Hematopoietic multipotent progenitor cell treated with erythropoietin and hydrocortisone succinate and interleukin-3 and kit ligand, for 8 days (in vitro differentiated cells): ENCODE data around the gene SERPINC1.
"Not testable (repeated sequence)": the region's sequence is repeated elsewhere in the genome, so short reads cannot be mapped to it uniquely, and the experiment has no call there.

Experiments used
- DNase-seq: peaks from one replicate; pipeline ENCODE4 v3.0.0-alpha.2; 2015

Gene SERPINC1

DNA sequence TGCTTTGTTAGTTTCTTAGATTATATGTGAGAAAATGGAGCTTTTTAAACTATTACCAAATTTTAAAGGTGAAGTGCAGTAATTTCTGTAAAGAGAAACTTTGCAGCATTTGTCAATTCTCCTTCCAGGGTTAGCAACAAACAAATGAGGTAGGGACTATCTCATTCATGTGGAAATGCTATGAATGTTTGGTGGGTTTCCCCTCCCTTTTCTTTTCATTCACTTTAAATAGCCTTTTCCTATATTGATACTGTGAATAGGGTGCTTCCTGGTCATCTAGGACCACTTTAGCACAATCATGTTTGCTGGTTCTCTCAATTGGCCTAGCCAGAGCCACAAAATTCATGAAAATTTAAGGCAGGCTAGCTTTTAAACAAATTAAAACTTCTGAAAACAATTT is 28.4 kb downstream of the SERPINC1 start:
- no peak for DNase-seq

DNA sequence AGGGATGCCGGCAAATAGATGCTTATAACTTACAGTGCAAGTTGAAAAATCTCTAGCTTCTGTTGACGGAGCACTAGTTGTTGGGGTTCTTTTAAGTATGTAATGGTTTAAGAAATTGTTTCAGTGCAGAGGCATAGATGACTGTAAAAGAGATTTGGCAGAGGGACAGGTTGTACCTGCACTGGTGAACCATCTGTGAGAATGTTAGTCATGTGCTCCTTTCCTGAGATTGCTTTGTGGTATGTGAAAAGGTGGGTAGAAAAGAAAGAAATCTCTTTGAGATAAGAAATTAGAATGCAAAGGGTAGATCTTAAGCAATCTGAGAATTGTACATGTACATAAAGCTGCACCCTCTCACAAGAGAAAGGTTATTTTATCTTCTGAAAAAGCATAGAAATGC is 29.5 kb downstream of the SERPINC1 start:
- DNase-seq, result no peak

DNA sequence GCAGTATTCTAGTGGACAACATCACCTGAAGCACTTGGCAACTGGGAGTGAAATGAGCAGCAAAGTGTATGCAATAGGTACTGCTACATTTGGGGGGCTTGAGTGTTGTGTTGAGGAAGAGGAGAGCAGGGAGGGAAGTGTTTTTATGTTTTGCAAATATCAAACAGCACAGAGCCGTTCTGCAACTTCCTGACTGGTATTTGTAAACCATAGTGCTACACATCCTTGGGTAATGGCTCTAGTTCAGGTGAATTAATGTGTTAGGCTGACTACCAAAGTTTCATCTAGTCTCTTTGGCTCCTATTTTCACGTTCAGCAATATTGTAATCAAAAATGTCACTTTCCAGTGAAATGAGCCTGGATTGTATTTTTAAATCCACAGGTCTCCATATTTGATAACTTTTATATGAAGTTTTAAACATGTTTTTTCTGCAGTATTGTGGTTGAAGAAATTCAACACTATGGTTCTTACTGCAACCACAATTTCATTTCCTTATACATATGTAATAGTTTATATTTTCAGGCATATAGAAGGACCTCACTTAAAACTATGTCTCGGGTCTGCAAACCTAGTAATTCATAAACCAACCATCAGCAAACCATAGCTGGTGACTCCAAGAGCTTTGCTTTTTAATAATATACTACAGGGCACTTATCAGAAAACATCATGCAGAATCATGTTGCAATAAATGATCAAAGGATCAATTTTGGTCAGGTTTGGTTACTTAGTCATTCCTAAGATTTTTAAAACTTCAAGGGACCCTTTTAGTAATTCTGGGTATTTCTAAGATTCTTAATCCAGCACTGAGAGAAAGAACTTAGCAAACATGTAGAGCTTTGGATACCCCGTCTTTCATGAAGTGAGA is 30.1 kb downstream of the SERPINC1 start:
- no peak for DNase-seq

DNA sequence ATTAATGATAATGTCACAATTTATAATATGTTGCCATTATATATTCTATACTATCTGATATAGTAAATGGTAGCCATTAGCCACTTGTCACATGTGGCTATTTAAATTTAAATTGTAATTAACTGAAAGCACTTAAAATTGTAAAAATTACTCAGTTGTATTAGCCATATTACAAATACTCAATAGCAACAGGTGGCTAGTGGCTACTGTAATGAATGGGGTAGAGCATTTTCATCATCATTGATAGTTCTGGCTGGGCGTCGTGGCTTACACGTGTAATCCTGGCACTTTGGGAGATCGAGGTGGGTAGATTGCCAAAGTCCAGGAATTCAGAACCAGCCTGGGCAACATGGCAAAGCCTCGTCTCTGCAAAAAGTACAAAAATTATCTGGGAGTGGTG is 32.4 kb downstream of the SERPINC1 start:
- DNase-seq, result no peak

DNA sequence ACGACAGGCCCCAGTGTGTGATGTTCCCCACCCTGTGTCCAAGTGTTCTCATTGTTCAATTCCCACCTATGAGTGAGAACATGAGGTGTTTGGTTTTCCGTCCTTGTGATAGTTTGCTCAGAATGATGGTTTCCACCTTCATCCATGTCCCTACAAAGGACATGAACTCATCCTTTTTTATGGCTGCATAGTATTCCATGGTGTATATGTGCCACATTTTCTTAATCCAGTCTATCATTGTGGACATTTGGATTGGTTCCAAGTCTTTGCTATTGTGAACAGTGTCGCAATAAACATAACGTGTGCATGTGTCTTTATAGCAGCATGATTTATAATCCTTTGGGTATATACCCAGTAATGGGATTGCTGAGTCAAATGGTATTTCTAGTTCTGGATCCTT is 36.0 kb downstream of the SERPINC1 start:
- DNase-seq, result not testable (repeated sequence)

DNA sequence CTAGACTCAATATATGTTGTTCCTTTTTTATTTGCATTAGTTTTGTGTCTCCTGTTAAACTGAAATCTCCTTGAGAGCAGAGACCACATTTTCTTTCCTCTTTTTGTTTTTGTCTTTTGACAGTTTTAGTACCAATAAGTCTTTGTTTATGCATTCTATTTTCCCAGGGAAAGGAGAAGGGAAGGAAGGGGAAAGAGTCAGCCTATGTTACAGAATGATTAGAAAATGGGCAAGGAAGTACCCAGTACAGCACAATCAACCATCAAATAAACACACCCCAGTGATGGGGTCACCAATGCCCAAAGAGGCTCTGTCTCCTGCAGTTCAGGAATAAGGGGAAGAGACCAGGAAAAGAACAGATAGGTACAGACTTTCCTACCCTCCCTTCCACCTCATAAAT is 38.9 kb downstream of the SERPINC1 start:
- no peak for DNase-seq

DNA sequence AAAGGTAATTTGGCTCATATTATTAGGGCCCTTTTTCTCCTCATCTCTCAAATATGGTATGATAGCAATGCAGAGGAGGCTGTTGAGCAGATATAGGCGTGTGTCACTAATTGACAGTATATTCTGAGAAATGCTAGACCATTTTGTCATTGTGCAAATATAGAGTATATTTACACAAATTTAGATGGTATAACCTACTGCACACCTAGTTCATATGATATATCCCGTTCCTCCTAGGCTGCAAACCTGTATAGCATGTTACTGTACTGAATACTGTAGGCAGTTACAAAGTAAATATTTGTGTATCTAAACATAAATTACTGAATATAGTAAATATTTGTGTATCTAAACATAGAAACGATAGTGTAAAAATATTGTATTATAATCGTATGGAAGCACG is 40.4 kb downstream of the SERPINC1 start:
- no peak for DNase-seq

DNA sequence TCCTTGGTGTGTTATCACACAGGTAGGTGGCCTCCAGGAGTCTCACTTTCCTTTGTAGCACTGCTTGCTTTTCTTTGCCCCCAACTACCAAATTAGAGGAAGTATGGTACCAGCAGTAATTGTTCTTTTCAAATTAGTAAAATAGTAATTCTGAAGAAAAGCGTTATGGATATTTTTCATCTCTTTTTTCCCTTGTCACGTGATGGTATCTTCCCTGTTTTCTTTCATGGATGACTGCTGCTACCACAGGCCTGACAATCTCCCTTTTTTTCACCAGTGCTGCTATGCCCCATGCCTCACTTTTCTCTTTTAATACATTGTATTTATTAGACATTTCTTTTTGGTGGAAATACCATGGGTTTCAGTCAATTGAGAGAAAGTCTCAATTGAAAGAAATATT is 45.6 kb downstream of the SERPINC1 start:
- DNase-seq, result no peak

DNA sequence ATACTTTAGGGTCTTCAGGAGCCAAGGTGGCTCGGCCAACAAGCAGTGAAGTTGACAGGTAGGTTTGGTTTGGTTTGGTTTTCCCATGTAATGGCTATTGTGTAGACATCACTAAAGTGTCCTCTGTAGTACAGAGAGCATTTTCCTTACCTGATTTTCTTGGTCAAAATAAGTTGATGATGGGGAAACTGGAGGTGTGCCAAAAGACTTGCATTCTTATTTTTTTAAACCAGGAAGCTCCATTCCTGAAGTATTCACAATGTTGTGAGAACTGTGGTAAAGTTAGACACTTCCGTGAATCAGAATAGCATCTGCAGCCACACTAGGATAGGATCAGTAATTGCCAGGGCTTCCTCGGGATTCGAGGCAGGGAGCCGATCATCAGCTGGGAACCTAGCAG is 46.0 kb downstream of the SERPINC1 start:
- DNase-seq, result peak; percentile 19

DNA sequence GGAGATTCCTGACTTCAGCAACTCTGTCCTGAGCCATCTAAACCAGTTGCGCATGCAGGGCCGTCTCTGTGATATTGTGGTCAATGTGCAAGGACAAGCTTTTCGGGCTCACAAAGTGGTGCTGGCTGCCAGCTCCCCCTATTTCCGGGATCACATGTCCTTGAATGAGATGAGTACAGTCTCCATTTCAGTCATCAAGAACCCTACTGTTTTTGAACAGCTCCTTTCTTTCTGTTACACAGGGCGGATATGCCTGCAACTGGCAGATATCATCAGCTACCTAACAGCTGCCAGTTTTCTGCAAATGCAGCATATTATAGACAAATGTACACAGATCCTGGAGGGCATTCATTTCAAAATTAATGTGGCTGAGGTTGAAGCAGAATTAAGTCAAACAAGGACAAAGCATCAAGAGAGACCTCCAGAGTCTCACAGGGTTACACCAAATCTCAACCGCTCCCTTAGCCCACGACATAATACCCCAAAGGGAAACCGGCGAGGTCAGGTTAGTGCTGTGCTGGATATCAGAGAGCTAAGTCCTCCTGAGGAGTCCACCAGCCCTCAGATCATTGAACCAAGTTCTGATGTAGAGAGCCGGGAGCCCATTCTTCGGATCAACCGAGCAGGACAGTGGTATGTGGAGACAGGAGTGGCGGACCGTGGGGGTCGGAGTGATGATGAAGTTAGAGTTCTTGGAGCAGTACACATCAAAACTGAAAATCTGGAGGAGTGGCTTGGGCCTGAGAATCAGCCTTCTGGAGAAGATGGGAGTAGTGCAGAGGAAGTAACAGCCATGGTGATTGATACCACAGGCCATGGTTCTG is 46.7 kb downstream of the SERPINC1 start:
- DNase-seq, result peak; percentile 87

DNA sequence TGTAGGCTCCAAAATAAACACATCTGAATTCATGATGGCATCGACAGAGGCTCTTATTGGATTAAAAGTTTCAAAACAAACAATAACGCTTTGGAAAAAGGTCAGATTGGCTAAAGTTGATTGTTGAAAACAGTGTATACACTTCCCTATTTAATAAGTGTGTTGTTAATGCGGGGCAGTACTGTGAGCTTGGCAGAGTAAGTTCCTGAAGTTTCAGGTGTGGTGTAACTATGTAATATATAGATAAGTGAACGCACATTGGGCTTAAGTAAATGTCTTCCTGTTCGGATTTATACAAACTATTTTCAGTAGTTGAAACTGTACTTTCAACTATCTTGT is 48.1 kb downstream of the SERPINC1 start:
- DNase-seq, result no peak

DNA sequence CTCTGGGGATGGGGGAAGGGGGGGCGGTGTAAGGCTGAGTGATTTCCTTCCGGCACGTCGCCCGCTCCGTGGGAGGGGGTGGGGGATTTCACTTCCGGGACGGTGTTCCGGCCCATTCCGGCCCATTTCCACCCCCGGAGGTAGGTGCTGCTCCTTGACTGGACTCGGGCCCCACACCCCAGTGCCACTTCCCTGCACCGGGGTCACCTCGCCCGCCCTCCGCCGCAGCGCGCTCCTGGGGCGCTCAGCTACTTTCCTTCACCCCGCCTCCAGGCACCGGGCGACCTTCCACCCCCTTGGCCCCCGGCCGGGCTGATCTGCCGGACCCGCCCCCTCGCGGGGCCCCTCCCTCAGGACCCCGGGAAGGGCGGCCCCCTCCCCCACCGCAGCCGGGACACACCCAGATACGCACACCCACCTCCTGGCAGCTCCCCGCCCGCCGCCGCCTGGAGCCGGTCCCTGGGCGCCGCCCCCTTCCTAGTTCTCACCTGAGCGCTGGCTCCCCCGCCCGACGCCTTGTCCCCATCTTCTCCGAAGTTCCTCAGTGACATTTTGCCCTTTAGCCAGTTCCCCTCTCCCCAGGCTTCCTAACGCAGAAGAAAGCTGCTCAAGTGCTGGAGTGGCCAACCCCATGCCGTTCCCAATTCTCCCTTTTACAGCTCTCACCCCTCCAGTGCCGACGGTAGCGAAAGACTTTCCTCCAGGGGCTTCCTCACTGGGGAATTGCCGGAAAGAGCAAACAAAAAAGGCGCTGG is 48.7 kb downstream of the SERPINC1 start, which contains the start of gene ZBTB37:
TSS of gene ZBTB37 (plus strand) at position 115 of the 755 bp plus-strand sequence. CDS start 1,846 bp downstream, outside the sequence.
- DNase-seq, result peak; percentile 82

DNA sequence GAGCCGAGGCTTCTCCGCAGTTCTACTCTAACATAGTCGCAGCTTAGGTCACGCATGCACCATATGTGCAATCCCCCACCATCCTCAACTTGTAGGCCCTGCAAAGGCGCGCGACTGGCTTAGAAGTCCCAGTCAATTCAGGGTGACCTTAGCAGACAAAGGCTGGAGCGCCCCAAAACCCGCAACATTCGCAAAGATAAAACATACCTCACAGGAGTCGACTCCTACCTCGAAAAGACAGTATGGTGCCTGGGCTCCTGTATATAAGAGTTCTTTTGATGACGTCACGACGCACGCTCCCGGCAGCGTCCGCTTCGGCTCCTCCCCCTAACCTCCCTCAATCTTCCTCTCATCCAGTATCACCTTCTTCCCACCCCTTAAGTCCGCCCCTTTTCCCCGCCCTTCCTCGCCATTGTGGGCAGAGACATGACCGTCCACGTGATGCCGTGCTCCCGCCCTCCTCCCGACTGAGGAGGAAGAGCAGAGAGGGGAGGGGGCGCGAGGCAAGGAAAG is 49.3 kb downstream of the SERPINC1 start, which contains the start of gene GAS5:
TSS of gene GAS5 (minus strand) at position 237 of the 513 bp plus-strand sequence.
- DNase-seq, result peak; percentile 99

DNA sequence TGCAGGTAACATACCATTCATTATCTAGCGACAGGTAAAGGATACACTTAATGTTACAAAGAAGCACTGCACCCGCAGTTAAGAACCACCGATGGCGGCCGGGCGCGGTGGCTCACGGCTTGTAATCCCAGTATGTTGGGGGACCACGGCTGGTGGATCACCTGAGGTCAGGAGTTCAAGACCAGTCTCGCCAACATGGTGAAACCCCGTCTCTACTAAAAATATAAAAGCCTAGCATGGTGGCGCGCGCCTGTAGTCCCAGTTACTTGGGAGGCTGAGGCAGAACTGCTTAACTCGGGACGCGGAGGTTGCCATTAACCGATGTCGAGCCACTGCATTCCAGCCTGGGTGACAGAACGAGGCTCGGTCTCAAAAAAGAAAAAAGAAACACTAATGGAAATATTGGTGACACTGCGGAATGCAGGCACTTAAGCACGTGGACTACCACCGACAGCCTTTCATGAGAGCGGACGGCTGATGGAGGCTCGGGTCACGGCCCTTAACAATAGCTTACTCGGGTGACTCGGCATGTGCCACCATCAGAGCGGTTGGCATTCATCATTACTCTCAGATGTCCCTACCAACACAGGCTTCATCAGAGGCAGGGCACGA is 49.9 kb downstream of the SERPINC1 start:
- DNase-seq, result no peak

DNA sequence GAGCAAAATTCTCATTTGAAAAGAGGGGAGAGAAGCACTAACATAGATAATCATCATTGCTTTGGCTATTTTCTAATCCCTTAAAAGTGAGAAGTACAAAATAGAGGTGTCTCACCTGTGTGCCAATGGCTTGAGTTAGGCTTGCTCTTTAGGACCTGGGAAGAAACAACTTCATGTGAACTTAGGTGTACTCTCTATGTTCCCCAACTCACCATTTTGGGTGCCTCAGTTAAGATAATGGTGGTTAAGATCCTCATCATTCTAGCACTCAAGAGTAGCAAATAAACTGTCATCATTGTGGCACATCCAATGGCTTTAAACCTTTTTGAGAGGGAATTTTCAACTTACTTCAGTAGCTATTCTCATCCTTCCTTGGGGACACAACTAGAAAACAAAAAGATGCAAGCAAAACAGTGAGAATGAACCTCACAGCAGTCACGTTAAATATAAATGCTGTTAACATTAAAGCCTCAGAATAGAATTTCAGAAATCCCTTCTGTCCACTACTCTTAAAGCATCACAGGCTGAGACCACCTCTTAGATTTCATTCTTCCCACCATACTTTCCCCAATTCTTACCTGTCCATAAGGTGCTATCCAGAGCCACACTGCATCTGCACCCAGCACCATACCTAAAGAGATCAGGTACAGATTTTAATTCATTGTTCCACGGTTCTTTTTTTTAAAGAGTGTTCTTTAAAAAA is 50.6 kb downstream of the SERPINC1 start:
- DNase-seq, result peak; percentile 53

DNA sequence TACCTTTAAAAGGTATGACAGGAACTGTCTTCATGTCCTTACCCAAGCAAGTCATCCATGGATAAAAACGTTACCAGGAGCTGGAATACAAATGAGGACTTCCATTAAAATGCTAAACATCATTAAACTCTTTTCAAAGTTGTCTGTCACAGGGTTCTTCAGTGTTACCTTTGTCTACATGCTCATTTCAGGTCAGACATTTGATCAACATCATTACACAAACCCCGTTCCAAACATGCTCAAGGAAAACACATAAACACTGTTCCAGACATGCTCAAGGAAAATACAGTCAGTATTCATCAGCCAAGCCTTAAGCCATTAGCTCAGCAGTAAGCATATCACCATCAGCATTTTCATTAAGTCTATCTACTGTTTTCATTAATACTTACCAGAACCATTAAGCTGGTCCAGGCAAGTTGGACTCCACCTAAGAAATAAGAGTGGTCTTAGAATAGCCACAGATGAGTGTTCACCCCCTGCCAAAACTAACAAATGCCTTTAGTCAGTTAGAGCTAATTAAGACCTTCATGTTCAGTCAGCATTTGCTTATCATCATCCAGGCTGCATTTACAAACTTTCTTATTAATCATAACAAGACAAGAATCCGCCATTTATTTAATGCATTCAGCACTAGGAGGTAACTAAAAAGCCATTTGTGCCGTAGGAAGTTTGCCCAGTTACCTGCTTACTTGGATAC is 51.5 kb downstream of the SERPINC1 start:
- DNase-seq, result peak; percentile 35

DNA sequence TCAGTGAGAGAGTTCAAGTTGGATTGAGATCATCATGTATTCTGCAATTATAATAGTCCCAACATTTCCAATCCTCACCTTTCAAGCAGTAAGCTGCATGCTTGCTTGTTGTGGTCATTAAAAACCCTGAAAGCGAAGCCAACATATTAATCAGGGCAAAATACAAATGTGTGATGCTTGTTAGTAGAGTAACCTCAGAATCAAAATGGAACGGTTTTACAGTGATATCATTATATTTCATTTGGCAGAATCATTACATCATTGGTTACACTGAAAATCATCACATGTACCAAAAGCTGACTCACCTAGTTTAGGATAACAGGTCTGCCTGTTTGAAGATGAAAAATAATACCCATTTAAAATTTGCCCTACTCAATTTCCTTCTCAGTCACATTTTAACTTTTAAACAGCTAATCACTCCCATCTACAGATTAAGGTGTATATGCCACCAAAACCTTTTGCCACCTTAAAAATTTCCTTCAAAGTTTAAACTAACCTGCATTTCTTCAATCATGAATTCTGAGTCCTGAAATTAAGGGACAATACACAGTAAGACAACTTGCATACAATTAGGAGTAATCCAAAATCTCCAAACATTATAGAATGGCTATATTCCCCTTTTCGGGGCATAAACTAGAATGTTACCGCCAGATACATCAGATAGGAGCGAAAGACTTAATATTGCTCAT is 52.8 kb downstream of the SERPINC1 start:
- DNase-seq, result peak; percentile 20

DNA sequence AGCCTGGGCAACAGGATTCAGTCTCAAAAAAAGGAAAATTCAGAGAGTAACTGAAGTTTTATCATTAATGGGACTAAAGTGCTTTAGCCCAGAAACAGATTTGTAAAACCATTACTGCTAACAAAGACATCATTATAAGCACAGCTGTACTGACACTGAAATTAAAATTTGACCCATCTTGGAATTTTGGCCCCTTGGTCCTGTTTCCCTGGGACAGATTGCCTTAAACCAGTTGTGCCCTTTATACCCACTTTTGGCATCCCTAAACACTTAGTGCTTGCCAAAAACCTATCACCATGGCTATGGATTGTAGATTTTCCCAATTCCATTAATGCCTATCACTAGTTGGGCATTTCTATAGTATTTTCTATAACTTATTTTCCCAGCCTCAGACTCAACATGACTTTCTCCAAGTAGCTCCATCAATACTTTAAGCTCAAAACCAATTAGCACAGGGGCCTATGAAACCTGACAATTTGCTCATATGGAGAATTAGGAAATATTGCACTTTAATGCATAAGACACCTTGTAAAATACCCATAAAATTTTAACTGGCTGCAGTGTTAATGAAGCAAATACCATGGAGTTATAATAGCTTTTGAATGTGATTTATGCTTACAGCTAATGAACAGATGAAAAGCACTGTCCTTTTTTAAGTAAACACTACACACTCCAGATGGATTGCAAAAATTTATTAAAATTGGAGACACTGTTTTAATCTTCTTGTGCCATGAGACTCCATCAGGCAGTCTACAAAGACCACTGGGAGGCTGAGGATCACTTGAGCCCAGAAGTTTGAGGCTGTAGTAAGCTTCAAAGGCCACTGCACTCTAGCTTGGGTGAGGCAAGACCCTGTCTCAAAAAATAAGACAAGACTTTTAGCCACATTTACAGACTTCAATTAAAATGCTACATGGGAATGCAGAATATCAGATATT is 53.6 kb downstream of the SERPINC1 start:
- peak; percentile 37 for DNase-seq

DNA sequence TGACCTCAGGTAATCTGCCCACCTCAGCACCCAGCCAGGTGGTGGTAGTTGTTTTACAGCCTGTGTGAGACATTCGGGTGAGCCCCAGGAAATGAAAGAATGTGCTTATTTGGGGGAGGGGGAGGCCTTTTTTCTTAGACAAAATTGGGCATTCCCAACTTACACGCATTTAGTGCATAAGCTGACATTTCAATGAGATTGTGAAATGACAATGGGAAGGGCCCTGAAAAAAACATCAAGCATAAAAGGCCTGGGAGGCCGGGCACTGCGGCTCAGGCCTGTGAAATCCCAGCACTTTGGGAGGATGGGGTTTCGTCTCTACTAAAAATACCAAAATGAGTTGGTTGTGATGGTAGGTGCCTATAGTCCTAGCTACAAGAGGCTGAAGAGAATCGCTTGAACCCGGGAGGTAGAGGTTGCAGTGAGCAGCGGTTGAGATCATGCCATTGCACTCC is 54.3 kb downstream of the SERPINC1 start:
- peak; percentile 50 for DNase-seq
